ENCODE results near the gene SCFD2. TPM values are rescaled to one million over a fixed set of nuclear protein-coding genes. Genes with fewer than 3 reads are reported as not detected.

SCFD2 gene
- total and polyA plus RNA-seq, 7 experiments from 2014 or later, result 13.4 to 32.8 (median 20.8) TPM

DNA sequence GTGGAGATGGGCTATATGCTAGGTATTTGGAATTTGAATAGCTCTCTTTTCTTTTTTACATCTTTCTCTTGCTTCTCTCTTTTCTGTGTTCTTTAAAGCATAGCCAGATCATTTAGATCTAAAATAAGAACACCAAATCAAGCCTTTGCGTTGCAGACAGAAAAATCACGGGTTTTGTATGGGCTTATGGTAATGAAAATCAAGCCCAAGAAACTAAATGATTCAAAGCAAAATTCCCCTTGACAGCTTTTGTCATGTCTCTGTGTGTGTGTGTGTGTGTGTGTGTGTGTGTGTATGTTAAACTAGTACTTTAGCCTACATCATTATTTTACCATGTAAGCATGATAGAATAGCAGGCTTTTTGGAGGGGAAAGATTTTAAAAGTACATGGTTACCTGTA is 505.5 kb downstream of the SCFD2 start:
- intact Hi-C loops (cut with micrococcal nuclease), result loop anchor here (5.0 to 10.0 kb wide), 5 partner anchors 152 to 1018 kb away; partner anchors contain the start of genes DCUN1D4 (in 1 of the 2), FIP1L1 (in 1 of the 2), SCFD2 (in 1 of the 2) and USP46 (in 1 of the 2)
- peaks cover 0 to 14% (median 5%) of the 10 kb centered on the region in 5 donors for H3K36me3 Mint-ChIP-seq
- H3K27ac Mint-ChIP-seq, result no peak overlapping the region
- Histone ChIP-seq H3K36me3 (ENCODE audit: control insufficient read depth in 2 of 3, insufficient read depth in 3 of 3, low read length in 3 of 3) (no peaks in the 10 kb centered on the region), H3K4me3 (ENCODE audit: low read length) (no peak overlapping the region), H3K27me3 (ENCODE audit: control insufficient read depth in 2 of 2, insufficient read depth in 2 of 2, low read length in 2 of 2) (no peaks in the 10 kb centered on the region), H3K4me1 (ENCODE audit: control insufficient read depth in 2 of 2, insufficient read depth in 2 of 2, low read length in 2 of 2) (peaks cover 0 to 6% of the 10 kb centered on the region in 2 donors), H3K9me3 (ENCODE audit: control insufficient read depth in 2 of 3, low read length in 3 of 3) (no peaks in the 10 kb centered on the region), H3K27ac (ENCODE audit: low read depth, low read length) (no peak overlapping the region)
- ChIA-PET POLR2A (no interaction called here), CTCF (interaction anchor here (0.8 kb wide), 1 partner anchor 222 kb away, joined by 3 read pairs; no protein-coding TSS in a partner anchor)
- peak overlapping the region in 2 of 10 donors; percentile 2 to 10 for H3K4me3 Mint-ChIP-seq
- peaks cover 0 to 21% (median 3%) of the 10 kb centered on the region in 11 donors for H3K9me3 Mint-ChIP-seq
- H3K4me1 Mint-ChIP-seq, result peaks cover 0 to 17% (median 10%) of the 10 kb centered on the region in 7 donors
- DNase-seq, result no peak
- peaks cover 30 to 50% (median 43%) of the 10 kb centered on the region in 5 donors for H3K27me3 Mint-ChIP-seq
- ATAC-seq, result no peak

- Mint-ChIP-seq H3K4me1 (peaks cover 0 to 13% (median 10%) of the 10 kb centered on the region in 7 donors), H3K36me3 (peaks cover 0 to 14% (median 5%) of the 10 kb centered on the region in 5 donors), H3K4me3 (no peak overlapping the region), H3K27ac (peak overlapping the region in 1 of 9 donors; percentile 41), H3K9me3 (peaks cover 0 to 21% (median 3%) of the 10 kb centered on the region in 11 donors), H3K27me3 (peaks cover 17 to 43% (median 36%) of the 10 kb centered on the region in 5 donors)
- ATAC-seq, result peak; percentile 20
- no peaks in the 10 kb centered on the region for H3K27me3 ChIP-seq (ENCODE audit: control insufficient read depth in 2 of 2, insufficient read depth in 2 of 2, low read length in 2 of 2)
- no peaks in the 10 kb centered on the region for H3K36me3 ChIP-seq (ENCODE audit: control insufficient read depth in 2 of 3, insufficient read depth in 3 of 3, low read length in 3 of 3)
- no peak overlapping the region for H3K27ac ChIP-seq (ENCODE audit: low read depth, low read length)
- H3K9me3 ChIP-seq (ENCODE audit: control insufficient read depth in 2 of 3, low read length in 3 of 3), result no peaks in the 10 kb centered on the region
- no peak for DNase-seq
- CTCF ChIA-PET, result no interaction called here
- POLR2A ChIA-PET, result no interaction called here
- intact Hi-C loops (cut with micrococcal nuclease), result no loop called here
- H3K4me1 ChIP-seq (ENCODE audit: control insufficient read depth in 2 of 2, insufficient read depth in 2 of 2, low read length in 2 of 2), result no peaks in the 10 kb centered on the region
- H3K4me3 ChIP-seq (ENCODE audit: low read length), result no peak overlapping the region
Measured at GRCh38 chr4:52856801-52857200, 509.1 kb downstream of the SCFD2 start.

- no peaks in the 10 kb centered on the region for H3K36me3 ChIP-seq (ENCODE audit: control insufficient read depth in 2 of 3, insufficient read depth in 3 of 3, low read length in 3 of 3)
- no peak overlapping the region for H3K27ac ChIP-seq (ENCODE audit: low read depth, low read length)
- ATAC-seq, result no peak
- no peaks in the 10 kb centered on the region for H3K4me1 ChIP-seq (ENCODE audit: control insufficient read depth in 2 of 2, insufficient read depth in 2 of 2, low read length in 2 of 2)
- Mint-ChIP-seq H3K36me3 (peaks cover 0 to 9% (median 1%) of the 10 kb centered on the region in 5 donors), H3K27ac (no peak overlapping the region), H3K27me3 (peaks cover 4 to 17% (median 16%) of the 10 kb centered on the region in 5 donors), H3K4me3 (no peak overlapping the region), H3K9me3 (peaks cover 0 to 15% (median 2%) of the 10 kb centered on the region in 11 donors), H3K4me1 (peaks cover 0 to 8% (median 0%) of the 10 kb centered on the region in 7 donors)
- intact Hi-C loops (cut with micrococcal nuclease), result no loop called here
- no peaks in the 10 kb centered on the region for H3K27me3 ChIP-seq (ENCODE audit: control insufficient read depth in 2 of 2, insufficient read depth in 2 of 2, low read length in 2 of 2)
- ChIA-PET POLR2A (no interaction called here), CTCF (no interaction called here)
- H3K4me3 ChIP-seq (ENCODE audit: low read length), result no peak overlapping the region
- DNase-seq, result no peak
- no peaks in the 10 kb centered on the region for H3K9me3 ChIP-seq (ENCODE audit: control insufficient read depth in 2 of 3, low read length in 3 of 3)
Measured at GRCh38 chr4:52853351-52853750, 512.5 kb downstream of the SCFD2 start.

DNA sequence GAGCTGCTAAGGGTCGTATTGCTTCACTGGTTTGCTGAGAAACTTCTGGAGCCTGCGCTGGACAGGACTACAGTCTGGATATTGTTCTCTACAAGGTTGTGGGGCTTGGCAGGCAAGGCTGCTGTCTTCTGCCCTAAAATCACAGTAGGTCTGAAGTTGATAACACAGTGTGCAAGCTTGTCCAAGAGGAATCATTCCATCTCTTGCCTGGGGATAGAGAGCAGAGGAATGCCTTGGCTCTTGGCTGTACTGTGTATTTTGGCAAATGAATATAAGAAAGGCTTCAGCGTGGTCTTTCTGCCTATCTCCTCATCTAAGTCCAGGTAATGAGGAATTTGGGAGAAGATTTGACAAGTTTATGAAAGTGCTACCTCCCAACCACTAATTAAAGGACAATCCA is 513.1 kb downstream of the SCFD2 start:
- Histone ChIP-seq H3K4me1 (ENCODE audit: control insufficient read depth in 2 of 2, insufficient read depth in 2 of 2, low read length in 2 of 2) (no peaks in the 10 kb centered on the region), H3K27me3 (ENCODE audit: control insufficient read depth in 2 of 2, insufficient read depth in 2 of 2, low read length in 2 of 2) (no peaks in the 10 kb centered on the region), H3K4me3 (ENCODE audit: low read length) (no peak overlapping the region), H3K36me3 (ENCODE audit: control insufficient read depth in 2 of 3, insufficient read depth in 3 of 3, low read length in 3 of 3) (no peaks in the 10 kb centered on the region), H3K9me3 (ENCODE audit: control insufficient read depth in 2 of 3, low read length in 3 of 3) (no peaks in the 10 kb centered on the region), H3K27ac (ENCODE audit: low read depth, low read length) (no peak overlapping the region)
- POLR2A ChIA-PET, result no interaction called here
- Mint-ChIP-seq H3K4me1 (peaks cover 0 to 8% (median 0%) of the 10 kb centered on the region in 7 donors), H3K9me3 (peaks cover 0 to 9% (median 0%) of the 10 kb centered on the region in 11 donors), H3K4me3 (no peak overlapping the region), H3K36me3 (peaks cover 0 to 3% (median 1%) of the 10 kb centered on the region in 5 donors), H3K27me3 (peaks cover 0 to 16% (median 12%) of the 10 kb centered on the region in 5 donors), H3K27ac (no peak overlapping the region)
- intact Hi-C loops (cut with micrococcal nuclease), result no loop called here
- ATAC-seq, result no peak
- CTCF ChIA-PET, result no interaction called here
- DNase-seq, result no peak

GRCh38 chr4:52852041-52852440 is 513.8 kb downstream of the SCFD2 start:
- CTCF ChIA-PET, result no interaction called here
- no peaks in the 10 kb centered on the region for H3K36me3 ChIP-seq (ENCODE audit: control insufficient read depth in 2 of 3, insufficient read depth in 3 of 3, low read length in 3 of 3)
- H3K27me3 Mint-ChIP-seq, result peaks cover 0 to 9% (median 7%) of the 10 kb centered on the region in 5 donors
- H3K27ac ChIP-seq (ENCODE audit: low read depth, low read length), result no peak overlapping the region
- no peaks in the 10 kb centered on the region for H3K9me3 ChIP-seq (ENCODE audit: control insufficient read depth in 2 of 3, low read length in 3 of 3)
- H3K27me3 ChIP-seq (ENCODE audit: control insufficient read depth in 2 of 2, insufficient read depth in 2 of 2, low read length in 2 of 2), result no peaks in the 10 kb centered on the region
- H3K36me3 Mint-ChIP-seq, result peaks cover 0 to 1% (median 0%) of the 10 kb centered on the region in 5 donors
- H3K4me1 Mint-ChIP-seq, result peaks cover 0 to 5% (median 0%) of the 10 kb centered on the region in 7 donors
- no peak overlapping the region for H3K4me3 Mint-ChIP-seq
- H3K4me3 ChIP-seq (ENCODE audit: low read length), result no peak overlapping the region
- intact Hi-C loops (cut with micrococcal nuclease), result no loop called here
- no peaks in the 10 kb centered on the region for H3K4me1 ChIP-seq (ENCODE audit: control insufficient read depth in 2 of 2, insufficient read depth in 2 of 2, low read length in 2 of 2)
- no peak overlapping the region for H3K27ac Mint-ChIP-seq
- no peak for ATAC-seq
- no peak for DNase-seq
- POLR2A ChIA-PET, result no interaction called here
- peaks cover 0 to 2% (median 0%) of the 10 kb centered on the region in 11 donors for H3K9me3 Mint-ChIP-seq

- Mint-ChIP-seq H3K4me1 (no peaks in the 10 kb centered on the region), H3K27me3 (peaks cover 0 to 5% (median 0%) of the 10 kb centered on the region in 5 donors)
Measured at GRCh38 chr4:52850406-52851124, 515.3 kb downstream of the SCFD2 start.

More at GRCh38 chr4:52850406-52851124, 515.3 kb downstream of the SCFD2 start:
- Mint-ChIP-seq H3K36me3 (no peaks in the 10 kb centered on the region), H3K9me3 (no peaks in the 10 kb centered on the region), H3K4me3 (no peak overlapping the region), H3K27ac (no peak overlapping the region)
- Histone ChIP-seq H3K9me3 (ENCODE audit: control insufficient read depth in 2 of 3, low read length in 3 of 3) (no peaks in the 10 kb centered on the region), H3K4me1 (ENCODE audit: control insufficient read depth in 2 of 2, insufficient read depth in 2 of 2, low read length in 2 of 2) (no peaks in the 10 kb centered on the region), H3K27ac (ENCODE audit: low read depth, low read length) (no peak overlapping the region), H3K27me3 (ENCODE audit: control insufficient read depth in 2 of 2, insufficient read depth in 2 of 2, low read length in 2 of 2) (no peaks in the 10 kb centered on the region), H3K4me3 (ENCODE audit: low read length) (no peak overlapping the region), H3K36me3 (ENCODE audit: control insufficient read depth in 2 of 3, insufficient read depth in 3 of 3, low read length in 3 of 3) (no peaks in the 10 kb centered on the region)
- ATAC-seq, result no peak
- POLR2A ChIA-PET, result interaction anchor here (0.6 kb wide), 1 partner anchor 9 kb away, joined by 3 read pairs; no protein-coding TSS in a partner anchor
- no peak for DNase-seq
- intact Hi-C loops (cut with micrococcal nuclease), result no loop called here
- CTCF ChIA-PET, result no interaction called here

Data from naive thymus-derived CD4-positive, alpha-beta T cell (primary cell).